IPS-15b (cell line): ENCODE results near the gene SULT1E1.
"Not testable (repeated sequence)": the region's sequence is repeated elsewhere in the genome, so short reads cannot be mapped to it uniquely, and the experiment has no call there.

Source experiments
- H3K27me3 ChIP-seq: one replicate; pipeline ENCODE4 v1.6.1; 2013; ENCODE audit warnings: low read length; ENCODE audit not compliant: control insufficient read depth, insufficient read depth
- H3K36me3 ChIP-seq: one replicate; pipeline ENCODE4 v1.6.1; 2013; ENCODE audit warnings: low read length; ENCODE audit not compliant: control insufficient read depth, insufficient read depth
- H3K4me1 ChIP-seq: one replicate; pipeline ENCODE4 v1.6.1; 2013; ENCODE audit warnings: mild to moderate bottlenecking, low read length; ENCODE audit not compliant: control insufficient read depth, insufficient read depth
- H3K4me3 ChIP-seq: one replicate; pipeline ENCODE4 v1.5.1; 2013; ENCODE audit warnings: low read depth, low read length
- H3K9ac ChIP-seq: one replicate; pipeline ENCODE4 v1.6.1; 2013; ENCODE audit warnings: low read depth, mild to moderate bottlenecking, low read length
- H3K9me3 ChIP-seq: one replicate; pipeline ENCODE4 v1.6.1; 2013; ENCODE audit warnings: mild to moderate bottlenecking, low read length; ENCODE audit not compliant: control insufficient read depth, insufficient read depth

Gene SULT1E1

DNA sequence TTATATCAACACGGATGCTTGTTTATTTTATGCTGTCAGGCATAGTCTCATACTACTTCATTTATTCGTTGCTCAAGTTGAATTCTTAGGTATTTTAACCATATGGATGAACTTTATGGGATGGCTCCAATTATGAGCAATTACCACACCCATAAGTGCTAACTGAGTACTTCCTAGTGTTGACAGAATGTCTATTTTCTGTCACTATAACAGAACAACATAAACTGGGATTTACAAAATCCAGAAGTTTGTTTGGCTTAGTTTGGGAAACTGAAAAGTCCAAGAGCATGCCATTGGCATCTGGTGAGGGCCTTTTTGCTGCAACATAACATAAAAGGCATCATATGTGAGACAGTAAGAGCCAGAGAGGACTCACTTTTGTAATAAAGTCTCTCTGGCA, 21.0 kb downstream of the SULT1E1 start:
- H3K4me3 ChIP-seq: no peak overlapping the region
- H3K36me3 ChIP-seq: no peaks in the 10 kb centered on the region
- H3K27me3 ChIP-seq: no peaks in the 10 kb centered on the region
- H3K9ac ChIP-seq: no peak overlapping the region
- H3K4me1 ChIP-seq: no peaks in the 10 kb centered on the region
- no peaks in the 10 kb centered on the region for H3K9me3 ChIP-seq

DNA sequence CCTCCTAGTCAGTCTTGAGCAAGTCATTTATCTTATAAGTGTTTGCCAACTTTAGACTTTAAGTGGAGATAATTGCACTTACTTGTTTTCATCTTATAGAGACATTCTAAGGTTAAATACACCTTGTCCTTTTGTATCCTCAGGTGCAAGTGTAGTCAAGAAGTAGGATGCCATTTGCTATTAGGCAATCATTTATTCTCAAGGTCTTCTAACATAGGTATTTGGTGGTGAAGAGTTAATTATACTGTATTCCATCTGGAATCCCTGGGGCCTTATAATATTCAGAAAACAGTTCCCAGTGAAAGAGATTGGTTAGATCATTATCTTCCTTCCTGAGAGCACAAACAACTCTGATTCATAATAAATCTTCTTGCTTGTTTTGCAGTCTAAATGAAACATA, 23.7 kb downstream of the SULT1E1 start:
- H3K4me1 ChIP-seq: no peaks in the 10 kb centered on the region
- H3K9ac ChIP-seq: no peak overlapping the region
- no peaks in the 10 kb centered on the region for H3K27me3 ChIP-seq
- H3K4me3 ChIP-seq: no peak overlapping the region
- H3K36me3 ChIP-seq: no peaks in the 10 kb centered on the region
- H3K9me3 ChIP-seq: no peaks in the 10 kb centered on the region

DNA sequence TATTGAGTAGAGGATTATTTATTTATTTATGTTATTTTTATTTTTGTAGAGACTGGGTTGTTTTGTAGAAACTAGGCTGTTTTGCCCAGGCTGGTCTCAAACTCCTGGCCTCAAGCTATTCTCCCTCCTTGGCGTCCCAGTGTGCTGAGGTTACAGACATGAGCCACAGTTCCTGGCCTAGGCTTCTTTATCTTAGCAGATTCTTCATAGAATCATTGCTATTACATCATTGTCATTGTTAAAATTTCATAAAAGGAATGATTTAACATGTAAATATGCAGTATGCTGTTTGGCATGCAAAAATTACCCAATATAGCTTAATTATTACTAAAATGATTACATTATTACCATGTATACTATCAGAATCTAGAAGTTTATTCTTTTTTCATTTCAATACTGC, 24.2 kb downstream of the SULT1E1 start:
- Histone ChIP-seq H3K9ac (no peak overlapping the region), H3K9me3 (no peaks in the 10 kb centered on the region), H3K4me1 (peaks cover 3% of the 10 kb centered on the region), H3K4me3 (no peak overlapping the region), H3K36me3 (no peaks in the 10 kb centered on the region), H3K27me3 (no peaks in the 10 kb centered on the region)

DNA sequence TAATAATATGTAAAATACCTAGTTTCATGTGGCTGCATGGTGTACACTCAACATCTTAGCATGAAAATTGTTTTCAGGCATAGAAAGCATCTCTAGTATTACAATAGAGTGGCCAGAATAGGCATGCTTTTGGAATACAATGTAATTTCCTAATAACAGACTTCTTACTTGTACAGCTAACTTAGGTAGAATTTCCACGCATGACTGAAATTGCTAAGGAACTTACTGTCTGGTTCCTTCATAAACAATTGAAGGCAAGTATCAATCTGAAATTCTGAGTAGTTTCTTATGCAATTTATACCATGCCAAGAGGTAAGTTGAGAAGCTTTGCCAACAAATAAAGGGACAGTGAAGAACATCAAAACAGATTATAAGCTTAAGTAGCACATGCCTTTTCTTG, 26.7 kb downstream of the SULT1E1 start:
- H3K27me3 ChIP-seq: no peaks in the 10 kb centered on the region
- H3K9ac ChIP-seq: no peak overlapping the region
- H3K4me1 ChIP-seq: peaks cover 3% of the 10 kb centered on the region
- no peaks in the 10 kb centered on the region for H3K36me3 ChIP-seq
- no peaks in the 10 kb centered on the region for H3K9me3 ChIP-seq
- no peak overlapping the region for H3K4me3 ChIP-seq

- Histone ChIP-seq H3K4me3 (no peak overlapping the region), H3K9ac (no peak overlapping the region), H3K27me3 (no peaks in the 10 kb centered on the region), H3K9me3 (no peaks in the 10 kb centered on the region), H3K4me1 (peaks cover 3% of the 10 kb centered on the region), H3K36me3 (no peaks in the 10 kb centered on the region)
Observed at GRCh38 chr4:69832326-69833030, 27.5 kb downstream of the SULT1E1 start.

- H3K4me1 ChIP-seq: peaks cover 3% of the 10 kb centered on the region
- no peak overlapping the region for H3K9ac ChIP-seq
Observed at GRCh38 chr4:69831646-69832325, 28.2 kb downstream of the SULT1E1 start.

DNA sequence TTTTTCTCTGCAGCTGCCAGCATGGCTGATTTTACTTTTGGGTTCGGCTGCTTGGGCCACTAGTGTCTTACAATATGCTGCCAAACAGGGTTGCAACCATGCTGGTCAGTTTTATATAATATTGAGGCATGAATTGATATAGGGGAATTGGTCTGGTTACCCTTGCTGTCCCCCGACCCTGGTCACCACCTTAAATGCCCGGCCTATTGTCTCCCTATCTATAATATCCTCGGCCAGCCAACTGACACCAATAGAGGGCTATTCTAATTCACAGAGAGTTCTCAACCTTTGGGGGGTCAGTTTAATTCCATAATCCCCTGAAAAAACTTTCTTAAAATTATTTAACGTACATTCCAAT, 28.7 kb downstream of the SULT1E1 start:
- no peak overlapping the region for H3K4me3 ChIP-seq
- no peaks in the 10 kb centered on the region for H3K36me3 ChIP-seq
- no peaks in the 10 kb centered on the region for H3K27me3 ChIP-seq
- H3K4me1 ChIP-seq: peaks cover 3% of the 10 kb centered on the region
- H3K9ac ChIP-seq: no peak overlapping the region
- H3K9me3 ChIP-seq: no peaks in the 10 kb centered on the region

More at GRCh38 chr4:69831646-69832325, 28.2 kb downstream of the SULT1E1 start:
- Histone ChIP-seq H3K36me3 (no peaks in the 10 kb centered on the region), H3K4me3 (no peak overlapping the region), H3K27me3 (no peaks in the 10 kb centered on the region), H3K9me3 (no peaks in the 10 kb centered on the region)

DNA sequence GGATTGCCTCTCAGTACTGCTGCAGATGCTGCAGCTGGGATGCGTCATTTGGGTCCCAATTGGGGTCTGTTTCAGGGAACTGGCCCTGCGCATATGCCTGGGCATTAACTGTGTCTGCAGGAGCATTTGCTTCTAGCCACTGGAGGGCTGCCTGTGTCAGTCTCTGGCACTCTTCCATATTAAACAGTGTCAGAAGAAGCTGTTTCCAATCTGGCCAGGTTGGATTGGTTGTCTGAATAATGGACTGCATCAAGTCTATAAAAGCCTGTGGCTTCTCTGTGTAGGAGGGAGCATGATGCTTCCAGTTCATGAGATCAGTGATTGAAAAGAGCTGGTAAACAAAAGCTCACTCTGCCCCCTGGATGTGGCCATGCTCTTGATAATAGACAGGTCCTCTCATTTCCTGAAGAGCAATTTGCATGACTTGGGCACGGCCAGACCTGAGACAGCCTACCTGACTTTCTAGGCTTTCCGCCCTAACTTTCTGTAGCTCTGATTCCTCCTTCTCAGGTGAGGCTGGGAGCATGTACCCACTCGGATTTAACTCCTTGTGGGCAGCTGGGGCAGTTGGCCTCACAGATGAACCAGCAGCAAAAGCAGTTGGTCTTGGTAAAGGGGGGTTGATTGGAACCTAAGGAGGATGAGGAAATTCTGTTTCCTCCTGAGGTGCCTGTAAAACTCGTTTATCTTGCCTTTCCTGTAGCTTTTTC, 29.2 kb downstream of the SULT1E1 start:
- no peaks in the 10 kb centered on the region for H3K9me3 ChIP-seq

GRCh38 chr4:69830192-69830559, 29.8 kb downstream of the SULT1E1 start:
- no peak overlapping the region for H3K4me3 ChIP-seq
- no peaks in the 10 kb centered on the region for H3K27me3 ChIP-seq
- H3K36me3 ChIP-seq: no peaks in the 10 kb centered on the region
- no peaks in the 10 kb centered on the region for H3K9me3 ChIP-seq
- no peak overlapping the region for H3K9ac ChIP-seq
- H3K4me1 ChIP-seq: peaks cover 3% of the 10 kb centered on the region

More for the DNA sequence above, 29.2 kb downstream of the SULT1E1 start:
- H3K4me1 ChIP-seq: peaks cover 3% of the 10 kb centered on the region
- H3K9ac ChIP-seq: no peak overlapping the region
- H3K36me3 ChIP-seq: no peaks in the 10 kb centered on the region
- H3K4me3 ChIP-seq: no peak overlapping the region
- no peaks in the 10 kb centered on the region for H3K27me3 ChIP-seq

GRCh38 chr4:69829678-69830077, 30.3 kb downstream of the SULT1E1 start:
- H3K4me1 ChIP-seq: peaks cover 3% of the 10 kb centered on the region
- H3K9ac ChIP-seq: no peak overlapping the region
- no peaks in the 10 kb centered on the region for H3K36me3 ChIP-seq
- no peak overlapping the region for H3K4me3 ChIP-seq
- no peaks in the 10 kb centered on the region for H3K9me3 ChIP-seq
- no peaks in the 10 kb centered on the region for H3K27me3 ChIP-seq

GRCh38 chr4:69828828-69829227, 31.1 kb downstream of the SULT1E1 start:
- Histone ChIP-seq H3K36me3 (no peaks in the 10 kb centered on the region), H3K4me1 (peaks cover 3% of the 10 kb centered on the region), H3K9ac (no peak overlapping the region), H3K27me3 (no peaks in the 10 kb centered on the region), H3K4me3 (no peak overlapping the region), H3K9me3 (no peaks in the 10 kb centered on the region)

- H3K9ac ChIP-seq, H3K36me3 ChIP-seq, H3K27me3 ChIP-seq, H3K4me3 ChIP-seq, H3K4me1 ChIP-seq, H3K9me3 ChIP-seq: not testable (repeated sequence)
Observed at GRCh38 chr4:69825056-69825455, 34.9 kb downstream of the SULT1E1 start.
